K562 (cell line): ENCODE data around the gene ERCC3. TPM values are rescaled to one million over a fixed set of nuclear protein-coding genes. Genes with fewer than 3 reads are reported as not detected.

ENCODE experiments used
- ATAC-seq: fragments of 200-7000 bp; cut with Tn5 transposase; 3 replicates; pipeline ENCODE4 v1.9.1; 2020; ENCODE audit warnings: moderate library complexity
- BruUV-seq: library from RNA; stranded (reverse); fragments of 400-500 nt; replicated peaks from 2 replicates; lab custom pipeline; 2021; lab: Mats Ljungman, UMichigan
- CTCF ChIA-PET: fragments of 300-600 bp; formaldehyde crosslinking; extraction: SDS; loops from one replicate; lab custom pipeline; 2021; ENCODE audit warnings: low intra/inter-chr PET ratio; lab: Yijun Ruan, JAX
- POLR2A ChIA-PET: fragments of 300-600, 350-650 bp; sonication (Branson Sonifier 250); formaldehyde crosslinking; extraction: SDS; loops from one replicate; lab custom pipeline; 2021; ENCODE audit warnings: antibody characterized with exemption, inconsistent platforms; lab: Yijun Ruan, JAX
- DNase-seq, 4 experiments: peaks; one replicate each; pipeline versions ENCODE4 v3.0.0 to v3.0.0-alpha.2; 2011 to 2018; ENCODE audit warnings: low spot score in 3 of 4, mixed read lengths in 3 of 4; ENCODE audit errors: extremely low read depth in 1 of 4
- FAIRE-seq: peaks from 2 replicates; lab custom pipeline; 2011; peaks lifted over from hg19 to GRCh38; lab: Jason Lieb, UNC
- H2AFZ ChIP-seq: 2 replicates; pipeline ENCODE4 v1.6.0; 2011; ENCODE audit warnings: low read depth, low read length, control low read depth, inconsistent platforms
- H3K27ac ChIP-seq: fragments of 200-600 bp; 3 replicates; pipeline ENCODE4 v1.8.0; 2011; ENCODE audit warnings: low read depth, mild to moderate bottlenecking, control low read depth, inconsistent platforms, low read length, moderate library complexity, mixed read lengths; ENCODE audit errors: extremely low read depth
- H3K27me3 ChIP-seq, 2 experiments: fragments of 300-600 bp in 1 of 2; 2 replicates in 1 of 2; 3 replicates in 1 of 2; pipeline versions ENCODE4 v1.6.0 to v1.8.0; 2011; ENCODE audit warnings: inconsistent platforms in 2 of 2, low read length in 2 of 2, mild to moderate bottlenecking in 1 of 2, mixed read lengths in 1 of 2, moderate library complexity in 1 of 2; ENCODE audit not compliant: control insufficient read depth in 2 of 2, insufficient read depth in 2 of 2
- H3K36me3 ChIP-seq: fragments of 300-600 bp; 3 replicates; pipeline ENCODE4 v1.8.0; 2011; ENCODE audit warnings: mild to moderate bottlenecking, low read length, inconsistent platforms; ENCODE audit not compliant: control insufficient read depth, insufficient read depth
- H3K4me1 ChIP-seq, 2 experiments: fragments of 200-600 bp in 1 of 2; replicated peaks in 1 of 2; 2 replicates in 1 of 2; 3 replicates in 1 of 2; pipeline versions ENCODE4 v1.5.1 to v1.8.0; 2011; ENCODE audit warnings: inconsistent platforms in 2 of 2, low read length in 2 of 2, mild to moderate bottlenecking in 1 of 2, mixed read lengths in 1 of 2, moderate library complexity in 1 of 2; ENCODE audit not compliant: control insufficient read depth in 2 of 2, insufficient read depth in 2 of 2
- H3K4me2 ChIP-seq: 2 replicates; pipeline ENCODE4 v1.6.1; 2011; ENCODE audit warnings: low read length, control low read depth, inconsistent platforms, mixed read lengths; ENCODE audit not compliant: insufficient read depth
- H3K4me3 ChIP-seq: fragments of 200-600 bp; sonication (generic), shearing (Covaris generic); 2 replicates; pipeline ENCODE4 v1.5.1; 2016; ENCODE audit warnings: control low read depth, inconsistent platforms
- H3K79me2 ChIP-seq: fragments of 200-600 bp; 3 replicates; pipeline ENCODE4 v1.8.0; 2011; ENCODE audit warnings: low read length, inconsistent platforms; ENCODE audit not compliant: control insufficient read depth, insufficient read depth
- H3K9ac ChIP-seq, 2 experiments: 2 replicates each; pipeline versions ENCODE4 v1.6.0 to v1.6.1; 2011; ENCODE audit warnings: low read depth in 2 of 2, low read length in 2 of 2, control low read depth in 1 of 2, inconsistent platforms in 1 of 2, mild to moderate bottlenecking in 1 of 2, mixed read lengths in 1 of 2; ENCODE audit not compliant: insufficient read depth in 1 of 2
- H3K9me1 ChIP-seq: one replicate; pipeline ENCODE4 v1.6.0; 2011; ENCODE audit warnings: inconsistent platforms, mild to moderate bottlenecking, low read length, moderate library complexity; ENCODE audit not compliant: control insufficient read depth, insufficient read depth
- H3K9me3 ChIP-seq: replicated peaks from 2 replicates; pipeline ENCODE4 v1.5.1; 2011; ENCODE audit warnings: low read depth, low read length, inconsistent platforms; ENCODE audit not compliant: control insufficient read depth, insufficient read depth
- H4K20me1 ChIP-seq: replicated peaks from 2 replicates; pipeline ENCODE4 v1.6.1; 2011; ENCODE audit warnings: low read length, inconsistent platforms, mixed read lengths; ENCODE audit not compliant: control insufficient read depth, insufficient read depth
- CHCHD3 ChIP-seq: fragments of 250-450 bp; sonication (Bioruptor Pico); IDR thresholded peaks from 2 replicates; pipeline ENCODE4 v2.1.2; 2022; ENCODE audit warnings: mild to moderate bottlenecking
- CHD1 ChIP-seq: fragments of 200-600 bp; sonication (generic); IDR thresholded peaks from one replicate; pipeline ENCODE4 v1.6.1; 2012; ENCODE audit warnings: mild to moderate bottlenecking, moderate library complexity, low read length, inconsistent platforms
- CHD4 ChIP-seq: fragments of 200-600 bp; sonication (generic); IDR thresholded peaks from 3 replicates; pipeline ENCODE4 v1.6.1; 2012; ENCODE audit warnings: low read depth, mild to moderate bottlenecking, mixed read lengths, low read length, inconsistent platforms; ENCODE audit not compliant: insufficient read depth, insufficient replicate concordance, poor library complexity, severe bottlenecking
- E2F3 ChIP-seq: fragments of 250-450 bp; sonication (Bioruptor Pico); IDR thresholded peaks from 2 replicates; pipeline ENCODE4 v1.4.0; 2020; ENCODE audit warnings: mild to moderate bottlenecking
- EP400 ChIP-seq: fragments of 450-650 bp; IDR thresholded peaks from 2 replicates; pipeline ENCODE4 v1.6.1; 2017; ENCODE audit warnings: antibody characterized with exemption, mild to moderate bottlenecking, moderate library complexity
- HNRNPLL ChIP-seq: fragments of 200-400 bp; formaldehyde crosslinking; IDR thresholded peaks from 2 replicates; pipeline ENCODE4 v1.6.1; 2017; ENCODE audit warnings: low read length, low read depth, mild to moderate bottlenecking; ENCODE audit not compliant: poor library complexity, severe bottlenecking
- RBM25 ChIP-seq: fragments of 200-400 bp; formaldehyde crosslinking; IDR thresholded peaks from 2 replicates; pipeline ENCODE4 v1.6.1; 2018; ENCODE audit warnings: low read length, low read depth, moderate library complexity; ENCODE audit not compliant: severe bottlenecking
- SRSF1 ChIP-seq: fragments of 200-400 bp; formaldehyde crosslinking; IDR thresholded peaks from 2 replicates; pipeline ENCODE4 v1.6.1; 2017; ENCODE audit warnings: mild to moderate bottlenecking, low read depth, low read length, moderate library complexity
- TEAD4 ChIP-seq, 2 experiments: sonication (generic) in 1 of 2; formaldehyde crosslinking in 1 of 2; IDR thresholded peaks; 2 replicates each; pipeline versions ENCODE4 v1.6.1 to v1.8.0; 2012 to 2022; ENCODE audit warnings: borderline replicate concordance in 1 of 2, inconsistent platforms in 1 of 2, low read length in 1 of 2, mild to moderate bottlenecking in 1 of 2, missing genetic modification reagents in 1 of 2
- ZEB2 ChIP-seq: fragments of 450-650 bp; IDR thresholded peaks from 2 replicates; pipeline ENCODE4 v1.6.1; 2016
- ZSCAN32 ChIP-seq: fragments of 450-650 bp; formaldehyde crosslinking; IDR thresholded peaks from 2 replicates; pipeline ENCODE4 v1.4.0; 2020; ENCODE audit warnings: mild to moderate bottlenecking, moderate library complexity
- WGBS: fragments of 100-300 bp; shearing (Covaris generic); methylation state at CpG from one replicate; pipeline ENCODE4 v1.1.6; 2016; ENCODE audit warnings: low coverage, mixed read lengths; ENCODE audit not compliant: insufficient coverage; ENCODE audit errors: missing lambda C conversion rate; 5-methylcytosine and 5-hydroxymethylcytosine counted together
- in situ Hi-C: fragments of 300-500 bp; cut with MboI; formaldehyde crosslinking; loops from 4 replicates; pipeline ENCODE4 v1.15.0; 2018; ENCODE audit warnings: inconsistent platforms, mixed read lengths
- intact Hi-C: fragments of 100-400 bp; cut with micrococcal nuclease; formaldehyde crosslinking; loops from 2 replicates; pipeline ENCODE4 v1.14.2; 2022
- polyA plus RNA-seq, 8 experiments: library from polyadenylated mRNA; depleted of rRNA in 4 of 8; stranded (reverse) in 5 of 8; unstranded in 3 of 8; fragments of >200 nt; fragmentation: Nextera tagmentation in 2 of 8; fragmentation: Illumina TruSeq in 1 of 8; extraction: Ambion mirVana in 2 of 8; extraction: Trizol in 1 of 8; gene quantifications; 2 replicates each; pipeline versions ENCODE4 v1.2.1 to v1.2.3, GENCODE V29; 2011 to 2014; ENCODE audit warnings: inconsistent platforms in 1 of 8, missing spikeins in 1 of 8
- total RNA-seq, 7 experiments: library from RNA; depleted of rRNA in 6 of 7; stranded (reverse); fragments of >200 nt in 6 of 7; fragmentation: Illumina TruSeq in 2 of 7; extraction: Trizol in 2 of 7; gene quantifications; 2 replicates each; pipeline versions ENCODE4 v1.2.1 to v1.2.3, GENCODE V29; 2011 to 2021; ENCODE audit warnings: low replicate concordance in 1 of 7
- TF ChIP-seq, protein P1 (sequence below): fragments of 250-450 bp; sonication (Bioruptor Pico); IDR thresholded peaks from 2 replicates; pipeline ENCODE4 v1.9.0; 2021; ENCODE audit warnings: mild to moderate bottlenecking, inconsistent platforms
- TF ChIP-seq, protein P2 (sequence below), 2 experiments: fragments of 450-650 bp in 1 of 2; sonication (generic) in 1 of 2; formaldehyde crosslinking in 1 of 2; IDR thresholded peaks in 1 of 2; conservative IDR thresholded peaks in 1 of 2; 2 replicates each; pipeline versions ENCODE4 v1.6.1 to v1.8.1; 2016 to 2023; ENCODE audit warnings: mild to moderate bottlenecking in 2 of 2, moderate library complexity in 2 of 2, inconsistent platforms in 1 of 2, missing genetic modification reagents in 1 of 2

The ERCC3 gene
- total and polyA plus RNA-seq, 9 of the 15 experiments (the other 6 are each of a cell fraction or from before 2014, with no cell fraction given), result 17.9 to 61.5 (median 43.1) TPM

DNA sequence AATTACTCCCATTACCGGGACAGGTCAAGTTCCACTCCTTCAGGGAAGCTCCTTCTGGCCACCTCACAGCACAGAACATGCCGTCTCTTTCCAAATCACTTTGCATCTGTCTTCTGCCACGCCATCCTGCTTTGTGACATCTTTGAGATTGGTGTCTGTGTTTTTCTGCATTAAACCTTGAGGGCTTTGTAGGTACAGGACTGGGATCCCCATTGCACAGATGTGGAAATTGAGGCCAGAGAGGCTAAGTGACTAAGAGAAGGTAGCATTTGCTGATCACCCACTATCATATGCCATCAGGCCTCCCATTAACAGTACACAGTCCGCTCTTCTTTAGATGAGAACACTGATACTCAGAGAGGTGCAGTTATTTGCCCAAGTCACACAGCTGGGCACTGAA, 64.4 kb downstream of the ERCC3 start:
- Histone ChIP-seq H3K9me3 (no peaks in the 10 kb centered on the region), H2AFZ (no peak overlapping the region), H4K20me1 (no peaks in the 10 kb centered on the region), H3K4me3 (no peak overlapping the region), H3K36me3 (no peaks in the 10 kb centered on the region), H3K27me3 (peaks cover 31 to 62% of the 10 kb centered on the region in 2 experiments), H3K4me1 (no peaks in the 10 kb centered on the region; a peak in 1 of 5 replicates), H3K4me2 (no peak overlapping the region), H3K79me2 (no peaks in the 10 kb centered on the region), H3K9me1 (no peaks in the 10 kb centered on the region), H3K9ac (no peak overlapping the region), H3K27ac (no peak overlapping the region)
- intact Hi-C loops (no loop called here), in situ Hi-C loops (no loop called here)
- POLR2A ChIA-PET, result no interaction called here
- ATAC-seq (no peak), FAIRE-seq (no peak), DNase-seq (no peak)
- WGBS, result 11% methylated on average over 4 of the region's 4 CpGs
- CTCF ChIA-PET, result no interaction called here
- BruUV-seq, result no TSS peak
- TF ChIP-seq ZEB2 (no peak), CHD1 (no peak), RBM25 (peak; percentile 71)

DNA sequence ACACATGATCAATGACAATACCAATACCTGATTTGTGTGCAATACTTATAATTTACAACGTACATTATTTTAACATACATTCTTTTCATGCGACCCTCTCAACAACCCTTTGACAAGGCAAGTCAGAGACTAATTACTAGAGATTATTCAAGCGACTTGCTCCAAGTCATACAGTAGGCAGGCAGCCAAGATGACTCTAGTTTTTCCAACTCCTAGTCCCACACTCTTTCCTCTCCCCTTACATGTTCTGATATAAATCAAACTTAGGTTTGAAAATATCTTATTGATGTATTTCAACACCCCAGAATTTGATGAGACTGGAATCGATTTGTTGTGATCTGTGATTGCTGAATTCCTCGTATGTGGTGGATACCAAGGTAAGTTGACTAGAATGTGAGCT, 65.8 kb downstream of the ERCC3 start:
- ChIA-PET CTCF (no interaction called here), POLR2A (no interaction called here)
- in situ Hi-C loops, result no loop called here
- Histone ChIP-seq H4K20me1 (no peaks in the 10 kb centered on the region), H3K36me3 (no peaks in the 10 kb centered on the region), H2AFZ (no peak overlapping the region), H3K4me2 (no peak overlapping the region), H3K9me1 (no peaks in the 10 kb centered on the region), H3K79me2 (no peaks in the 10 kb centered on the region), H3K9ac (no peak overlapping the region), H3K27ac (no peak overlapping the region), H3K9me3 (no peaks in the 10 kb centered on the region), H3K4me1 (no peaks in the 10 kb centered on the region; a peak in 1 of 5 replicates), H3K27me3 (peaks cover 34 to 65% of the 10 kb centered on the region in 2 experiments), H3K4me3 (no peak overlapping the region)
- DNase-seq (no peak), FAIRE-seq (no peak), ATAC-seq (no peak)
- intact Hi-C loops, result no loop called here
- no TSS peak for BruUV-seq
- WGBS, result 0% methylated on average over 5 of the region's 5 CpGs
- TF ChIP-seq HNRNPLL, result no peak
- TF ChIP-seq, protein P1, sequence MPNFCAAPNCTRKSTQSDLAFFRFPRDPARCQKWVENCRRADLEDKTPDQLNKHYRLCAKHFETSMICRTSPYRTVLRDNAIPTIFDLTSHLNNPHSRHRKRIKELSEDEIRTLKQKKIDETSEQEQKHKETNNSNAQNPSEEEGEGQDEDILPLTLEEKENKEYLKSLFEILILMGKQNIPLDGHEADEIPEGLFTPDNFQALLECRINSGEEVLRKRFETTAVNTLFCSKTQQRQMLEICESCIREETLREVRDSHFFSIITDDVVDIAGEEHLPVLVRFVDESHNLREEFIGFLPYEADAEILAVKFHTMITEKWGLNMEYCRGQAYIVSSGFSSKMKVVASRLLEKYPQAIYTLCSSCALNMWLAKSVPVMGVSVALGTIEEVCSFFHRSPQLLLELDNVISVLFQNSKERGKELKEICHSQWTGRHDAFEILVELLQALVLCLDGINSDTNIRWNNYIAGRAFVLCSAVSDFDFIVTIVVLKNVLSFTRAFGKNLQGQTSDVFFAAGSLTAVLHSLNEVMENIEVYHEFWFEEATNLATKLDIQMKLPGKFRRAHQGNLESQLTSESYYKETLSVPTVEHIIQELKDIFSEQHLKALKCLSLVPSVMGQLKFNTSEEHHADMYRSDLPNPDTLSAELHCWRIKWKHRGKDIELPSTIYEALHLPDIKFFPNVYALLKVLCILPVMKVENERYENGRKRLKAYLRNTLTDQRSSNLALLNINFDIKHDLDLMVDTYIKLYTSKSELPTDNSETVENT (CRISPR knock-in tag), result no peak
- TF ChIP-seq TEAD4 (IDR thresholded peaks at IDR 0.05; ENCODE audit: low read length), result no peak
- no peak for TF ChIP-seq TEAD4 (CRISPR knock-in tag; IDR thresholded peaks at IDR 0.05; ENCODE audit: borderline replicate concordance)
- TF ChIP-seq E2F3 (CRISPR knock-in tag), result no peak
- TF ChIP-seq EP400, result no peak
- TF ChIP-seq CHCHD3 (CRISPR knock-in tag), result no peak
- no peak for TF ChIP-seq SRSF1
- TF ChIP-seq, protein P2, sequence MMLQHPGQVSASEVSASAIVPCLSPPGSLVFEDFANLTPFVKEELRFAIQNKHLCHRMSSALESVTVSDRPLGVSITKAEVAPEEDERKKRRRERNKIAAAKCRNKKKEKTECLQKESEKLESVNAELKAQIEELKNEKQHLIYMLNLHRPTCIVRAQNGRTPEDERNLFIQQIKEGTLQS (IDR thresholded peaks at IDR 0.05), result no peak
- TF ChIP-seq, protein P2 (CRISPR knock-in tag; conservative IDR thresholded peaks at IDR 0.05), result no peak
- no peak for TF ChIP-seq ZSCAN32 (CRISPR knock-in tag)
- TF ChIP-seq CHD4, result no peak
